Suprapubic skin (tissue), 4 donors: ENCODE measurements around the gene ZCCHC2. TPM values are rescaled to one million over a fixed set of nuclear protein-coding genes. Genes with fewer than 3 reads are reported as not detected.

Experiments used
- DNase-seq, 2 donors: peaks; one replicate each; pipeline ENCODE4 v3.0.0-alpha.2; 2019; ENCODE audit warnings: low spot score in 2 of 2
- H3K27ac ChIP-seq: fragments of 200-600 bp; sonication (generic); one replicate; pipeline ENCODE4 v1.5.1; 2019
- H3K27me3 ChIP-seq: fragments of 200-600 bp; sonication (generic); one replicate; pipeline ENCODE4 v1.5.1; 2019
- H3K36me3 ChIP-seq: fragments of 200-600 bp; sonication (generic); one replicate; pipeline ENCODE4 v1.5.1; 2019
- H3K4me1 ChIP-seq: fragments of 200-600 bp; sonication (generic); one replicate; pipeline ENCODE4 v1.5.1; 2019
- H3K4me3 ChIP-seq: fragments of 200-600 bp; sonication (generic); one replicate; pipeline ENCODE4 v1.5.1; 2019; ENCODE audit warnings: mild to moderate bottlenecking
- H3K9me3 ChIP-seq: fragments of 200-600 bp; sonication (generic); one replicate; pipeline ENCODE4 v1.5.1; 2019
- CTCF ChIP-seq, 2 donors: fragments of 200-600 bp in 1 of 2; fragments of 450-650 bp in 1 of 2; sonication (generic) in 1 of 2; IDR thresholded peaks; one replicate each; pipeline ENCODE4 v1.5.1; 2016 to 2019; ENCODE audit warnings: antibody characterized with exemption in 2 of 2, mild to moderate bottlenecking in 1 of 2, moderate library complexity in 1 of 2
- EP300 ChIP-seq: sonication (generic); formaldehyde crosslinking; IDR thresholded peaks from one replicate; pipeline ENCODE4 v1.6.1; 2017; ENCODE audit warnings: antibody characterized with exemption
- POLR2A ChIP-seq, 2 donors: fragments of 450-650 bp; IDR thresholded peaks; one replicate each; pipeline ENCODE4 v1.6.1; 2017; ENCODE audit warnings: antibody characterized with exemption in 2 of 2, mild to moderate bottlenecking in 2 of 2, moderate library complexity in 2 of 2
- POLR2AphosphoS5 ChIP-seq, 3 donors: sonication (generic); formaldehyde crosslinking; IDR thresholded peaks; one replicate each; pipeline ENCODE4 v1.6.1; 2017; ENCODE audit warnings: antibody characterized with exemption in 3 of 3
- WGBS: methylation state at CpG from one replicate; pipeline ENCODE4 v1.1.5; 2018; 5-methylcytosine and 5-hydroxymethylcytosine counted together
- total RNA-seq, 4 donors: library from RNA; depleted of rRNA; stranded (reverse); fragments of >200 nt; gene quantifications; one replicate each; pipeline ENCODE4 v1.1.0, GENCODE V29; 2016

Gene ZCCHC2
- total RNA-seq, 4 donors from 2014 or later: 22.7 to 43.5 (median 32.4) TPM

GRCh38 chr18:62614494-62614893 is 91.7 kb downstream of the ZCCHC2 start:
- peak in 1 of 2 donors; percentile 35 for DNase-seq
- Histone ChIP-seq H3K27ac (no peak overlapping the region), H3K4me1 (peaks cover 3% of the 10 kb centered on the region), H3K9me3 (no peaks in the 10 kb centered on the region), H3K27me3 (peaks cover 10% of the 10 kb centered on the region), H3K36me3 (no peaks in the 10 kb centered on the region), H3K4me3 (no peak overlapping the region)
- 91% methylated on average over 7 of the region's 9 CpGs for WGBS
- TF ChIP-seq EP300: no peak
- TF ChIP-seq POLR2A (IDR thresholded peaks at IDR 0.05): no peak
- TF ChIP-seq POLR2AphosphoS5 (IDR thresholded peaks at IDR 0.05): no peak
- no peak for TF ChIP-seq CTCF (IDR thresholded peaks at IDR 0.05)

- H3K9me3 ChIP-seq: no peaks in the 10 kb centered on the region
- DNase-seq: peak in 1 of 2 donors; percentile 69
- H3K4me1 ChIP-seq: peaks cover 3% of the 10 kb centered on the region
- WGBS: 67% methylated on average over 18 of the region's 18 CpGs
- peaks cover 10% of the 10 kb centered on the region for H3K27me3 ChIP-seq
- TF ChIP-seq POLR2A (IDR thresholded peaks at IDR 0.05) (no peak), EP300 (no peak), CTCF (IDR thresholded peaks at IDR 0.05) (no peak), POLR2AphosphoS5 (IDR thresholded peaks at IDR 0.05) (no peak)
- H3K27ac ChIP-seq: no peak overlapping the region
- H3K4me3 ChIP-seq: no peak overlapping the region
- H3K36me3 ChIP-seq: no peaks in the 10 kb centered on the region
Measured at GRCh38 chr18:62616331-62616805, 93.5 kb downstream of the ZCCHC2 start.

- TF ChIP-seq POLR2A (IDR thresholded peaks at IDR 0.05): no peak
- no peak for TF ChIP-seq EP300
- no peak for TF ChIP-seq POLR2AphosphoS5 (IDR thresholded peaks at IDR 0.05)
- TF ChIP-seq CTCF (IDR thresholded peaks at IDR 0.05): no peak
- H3K36me3 ChIP-seq: no peaks in the 10 kb centered on the region
- H3K4me3 ChIP-seq: no peak overlapping the region
- DNase-seq: peak in 1 of 2 donors; percentile 21
- no peaks in the 10 kb centered on the region for H3K9me3 ChIP-seq
- H3K27me3 ChIP-seq: no peaks in the 10 kb centered on the region
- no peak overlapping the region for H3K27ac ChIP-seq
- no peaks in the 10 kb centered on the region for H3K4me1 ChIP-seq
- WGBS: 85% methylated on average over 8 of the region's 8 CpGs
Measured at GRCh38 chr18:62617793-62618591, 95.2 kb downstream of the ZCCHC2 start.

- TF ChIP-seq EP300: no peak
- no peak for TF ChIP-seq CTCF (IDR thresholded peaks at IDR 0.05)
- no peak for TF ChIP-seq POLR2AphosphoS5 (IDR thresholded peaks at IDR 0.05)
- TF ChIP-seq POLR2A (IDR thresholded peaks at IDR 0.05): no peak
- H3K4me3 ChIP-seq: no peak overlapping the region
- H3K36me3 ChIP-seq: no peaks in the 10 kb centered on the region
- peak in 1 of 2 donors; percentile 38 for DNase-seq
- H3K9me3 ChIP-seq: no peaks in the 10 kb centered on the region
- no peaks in the 10 kb centered on the region for H3K27me3 ChIP-seq
- 86% methylated on average over 1 of the region's 1 CpG for WGBS
- no peaks in the 10 kb centered on the region for H3K4me1 ChIP-seq
- no peak overlapping the region for H3K27ac ChIP-seq
Measured at GRCh38 chr18:62618735-62619134, 95.9 kb downstream of the ZCCHC2 start.

- 65% methylated on average over 12 of the region's 12 CpGs for WGBS
- DNase-seq: peak in 1 of 2 donors; percentile 63
- no peaks in the 10 kb centered on the region for H3K27me3 ChIP-seq
- no peaks in the 10 kb centered on the region for H3K36me3 ChIP-seq
- no peak for TF ChIP-seq POLR2A (IDR thresholded peaks at IDR 0.05)
- no peak for TF ChIP-seq POLR2AphosphoS5 (IDR thresholded peaks at IDR 0.05)
- no peak for TF ChIP-seq CTCF (IDR thresholded peaks at IDR 0.05)
- no peak for TF ChIP-seq EP300
- H3K4me1 ChIP-seq: peaks cover 3% of the 10 kb centered on the region
- no peaks in the 10 kb centered on the region for H3K9me3 ChIP-seq
- H3K4me3 ChIP-seq: no peak overlapping the region
- no peak overlapping the region for H3K27ac ChIP-seq
Measured at GRCh38 chr18:62621546-62621945, 98.7 kb downstream of the ZCCHC2 start.
